GM18526 (cell line): ENCODE measurements around the gene SERGEF.

Experiments used
- POLR2A ChIP-seq: IDR thresholded peaks from 3 replicates; pipeline ENCODE4 v1.6.1; 2011; ENCODE audit not compliant: insufficient read length; ENCODE audit errors: extremely low read depth

The SERGEF gene

GRCh38 chr11:17933708-17934107, 79.1 kb downstream of the SERGEF start:
- no peak for TF ChIP-seq POLR2A

- TF ChIP-seq POLR2A = no peak
Observed at GRCh38 chr11:17932472-17932871, 80.4 kb downstream of the SERGEF start.

- TF ChIP-seq POLR2A = no peak
Observed at GRCh38 chr11:17931595-17931994, 81.3 kb downstream of the SERGEF start.

GRCh38 chr11:17930544-17931125, 82.2 kb downstream of the SERGEF start:
- TF ChIP-seq POLR2A = no peak

GRCh38 chr11:17929171-17929570, 83.7 kb downstream of the SERGEF start:
- TF ChIP-seq POLR2A = no peak

- TF ChIP-seq POLR2A = no peak
Observed at GRCh38 chr11:17927681-17928343, 85.0 kb downstream of the SERGEF start.

- TF ChIP-seq POLR2A = no peak
Observed at GRCh38 chr11:17927041-17927440, 85.8 kb downstream of the SERGEF start.

- TF ChIP-seq POLR2A = no peak
Observed at GRCh38 chr11:17924713-17925112, 88.1 kb downstream of the SERGEF start.

GRCh38 chr11:17923217-17923616, 89.6 kb downstream of the SERGEF start:
- TF ChIP-seq POLR2A = no peak

- no peak for TF ChIP-seq POLR2A
Observed at GRCh38 chr11:17922416-17922788, 90.4 kb downstream of the SERGEF start.

- TF ChIP-seq POLR2A = no peak
Observed at GRCh38 chr11:17921659-17922415, 91.0 kb downstream of the SERGEF start.

- TF ChIP-seq POLR2A = no peak
Observed at GRCh38 chr11:17918049-17918605, 94.7 kb downstream of the SERGEF start.

- TF ChIP-seq POLR2A = no peak
Observed at GRCh38 chr11:17917556-17917955, 95.3 kb downstream of the SERGEF start.

- no peak for TF ChIP-seq POLR2A
Observed at GRCh38 chr11:17915500-17916143, 97.2 kb downstream of the SERGEF start.

GRCh38 chr11:17914957-17915356, 97.9 kb downstream of the SERGEF start:
- TF ChIP-seq POLR2A = no peak
